ENCODE data around the gene HLA-C.

- TF ChIP-seq CTCF (IDR thresholded peaks at IDR 0.05) (no peak), POLR2A (IDR thresholded peaks at IDR 0.05) (no peak)
These were observed 49.3 kb upstream of the HLA-C start for GRCh38 chr6:31321005-31321707.
